ENCODE data around the gene ASPM.

Gene ASPM, protein sequence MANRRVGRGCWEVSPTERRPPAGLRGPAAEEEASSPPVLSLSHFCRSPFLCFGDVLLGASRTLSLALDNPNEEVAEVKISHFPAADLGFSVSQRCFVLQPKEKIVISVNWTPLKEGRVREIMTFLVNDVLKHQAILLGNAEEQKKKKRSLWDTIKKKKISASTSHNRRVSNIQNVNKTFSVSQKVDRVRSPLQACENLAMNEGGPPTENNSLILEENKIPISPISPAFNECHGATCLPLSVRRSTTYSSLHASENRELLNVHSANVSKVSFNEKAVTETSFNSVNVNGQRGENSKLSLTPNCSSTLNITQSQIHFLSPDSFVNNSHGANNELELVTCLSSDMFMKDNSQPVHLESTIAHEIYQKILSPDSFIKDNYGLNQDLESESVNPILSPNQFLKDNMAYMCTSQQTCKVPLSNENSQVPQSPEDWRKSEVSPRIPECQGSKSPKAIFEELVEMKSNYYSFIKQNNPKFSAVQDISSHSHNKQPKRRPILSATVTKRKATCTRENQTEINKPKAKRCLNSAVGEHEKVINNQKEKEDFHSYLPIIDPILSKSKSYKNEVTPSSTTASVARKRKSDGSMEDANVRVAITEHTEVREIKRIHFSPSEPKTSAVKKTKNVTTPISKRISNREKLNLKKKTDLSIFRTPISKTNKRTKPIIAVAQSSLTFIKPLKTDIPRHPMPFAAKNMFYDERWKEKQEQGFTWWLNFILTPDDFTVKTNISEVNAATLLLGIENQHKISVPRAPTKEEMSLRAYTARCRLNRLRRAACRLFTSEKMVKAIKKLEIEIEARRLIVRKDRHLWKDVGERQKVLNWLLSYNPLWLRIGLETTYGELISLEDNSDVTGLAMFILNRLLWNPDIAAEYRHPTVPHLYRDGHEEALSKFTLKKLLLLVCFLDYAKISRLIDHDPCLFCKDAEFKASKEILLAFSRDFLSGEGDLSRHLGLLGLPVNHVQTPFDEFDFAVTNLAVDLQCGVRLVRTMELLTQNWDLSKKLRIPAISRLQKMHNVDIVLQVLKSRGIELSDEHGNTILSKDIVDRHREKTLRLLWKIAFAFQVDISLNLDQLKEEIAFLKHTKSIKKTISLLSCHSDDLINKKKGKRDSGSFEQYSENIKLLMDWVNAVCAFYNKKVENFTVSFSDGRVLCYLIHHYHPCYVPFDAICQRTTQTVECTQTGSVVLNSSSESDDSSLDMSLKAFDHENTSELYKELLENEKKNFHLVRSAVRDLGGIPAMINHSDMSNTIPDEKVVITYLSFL (N-terminal part only)

DNA sequence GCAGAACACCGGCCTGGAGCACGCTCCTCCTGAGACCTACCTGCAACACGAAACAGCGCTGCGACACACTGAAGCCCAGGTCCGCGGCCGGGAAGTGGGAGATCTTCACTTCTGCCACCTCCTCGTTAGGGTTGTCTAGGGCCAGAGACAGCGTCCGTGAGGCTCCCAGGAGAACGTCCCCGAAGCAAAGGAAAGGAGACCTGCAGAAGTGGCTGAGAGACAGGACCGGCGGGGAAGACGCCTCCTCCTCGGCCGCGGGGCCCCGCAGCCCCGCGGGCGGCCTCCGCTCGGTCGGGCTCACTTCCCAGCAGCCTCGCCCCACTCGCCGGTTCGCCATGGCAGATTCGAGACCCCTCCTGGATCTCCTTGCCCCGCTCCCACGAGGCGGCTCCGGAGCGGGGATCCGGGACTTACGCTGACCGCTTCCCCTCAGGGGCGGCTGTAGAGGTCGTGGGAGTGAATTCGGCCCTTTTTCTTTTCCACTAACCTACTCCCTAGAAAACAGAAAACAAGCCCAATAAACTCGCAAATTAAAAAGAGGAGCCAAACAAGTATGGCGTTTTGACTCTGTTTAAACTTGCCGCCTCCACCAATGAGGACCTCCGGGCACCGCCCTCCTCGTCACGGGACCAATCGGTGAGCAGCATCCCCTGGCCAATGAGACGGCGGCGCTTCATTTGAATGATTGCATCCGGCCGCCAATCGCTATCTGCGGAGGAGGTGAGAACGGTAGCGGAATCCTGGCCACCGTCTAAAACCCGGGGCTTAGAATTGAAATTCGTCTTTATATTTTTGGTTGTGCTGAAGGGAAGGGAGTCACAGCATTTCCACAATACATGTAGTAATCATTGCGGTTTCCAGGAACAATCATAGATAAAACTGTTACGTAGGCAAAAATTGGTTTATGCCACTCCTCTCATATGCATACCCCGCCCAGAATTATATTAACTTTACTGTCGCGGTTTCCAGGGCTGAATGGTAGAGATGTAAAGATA is at the start of gene ASPM:
ASPM (minus strand) TSS at position 569 of the 995 bp plus-strand sequence; CDS start at position 337, 232 bp downstream.
- peak; percentile 77 to 93 for DNase-seq (ENCODE audit: low read depth in 1 of 2, low spot score in 1 of 2)

DNA sequence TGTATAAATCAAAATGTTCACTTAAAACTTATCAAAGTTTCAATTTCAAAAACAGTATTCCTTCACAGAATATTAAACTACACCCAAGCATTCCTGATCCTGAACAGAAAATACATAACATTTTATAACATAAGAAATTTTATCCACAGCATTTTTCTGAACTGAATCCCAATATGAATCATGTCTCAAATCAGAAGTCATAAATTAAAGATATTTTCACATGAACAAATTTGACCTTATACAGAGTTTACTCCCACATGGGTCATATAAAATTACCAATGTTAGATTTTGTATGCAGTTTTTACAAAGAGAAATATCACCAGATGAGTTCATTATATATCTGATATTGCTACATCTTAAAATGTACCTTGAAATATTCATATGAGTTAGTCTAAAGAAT is 48.6 kb upstream of the ASPM start:
- no peak for DNase-seq (ENCODE audit: low read depth in 1 of 2, low spot score in 1 of 2)

DNA sequence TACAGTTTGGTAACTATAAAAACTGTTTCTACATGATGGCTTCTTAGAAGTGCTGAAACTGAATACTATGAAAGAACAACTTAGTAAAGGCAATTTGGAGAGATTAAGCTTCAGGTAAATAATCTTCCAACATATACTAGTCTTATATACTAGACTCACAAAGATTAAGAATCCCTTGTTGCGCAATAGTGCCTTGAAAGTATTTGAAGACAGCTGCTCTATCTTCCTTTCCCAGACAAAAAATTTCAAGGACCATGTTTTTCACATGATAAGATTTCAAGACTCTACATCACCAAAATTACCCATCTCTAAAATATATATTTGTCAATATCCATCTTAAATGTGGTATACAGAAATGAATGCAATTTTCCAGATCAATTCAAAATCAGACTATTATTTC is 37.7 kb upstream of the ASPM start:
- DNase-seq (ENCODE audit: low read depth in 1 of 2, low spot score in 1 of 2), result no peak

DNA sequence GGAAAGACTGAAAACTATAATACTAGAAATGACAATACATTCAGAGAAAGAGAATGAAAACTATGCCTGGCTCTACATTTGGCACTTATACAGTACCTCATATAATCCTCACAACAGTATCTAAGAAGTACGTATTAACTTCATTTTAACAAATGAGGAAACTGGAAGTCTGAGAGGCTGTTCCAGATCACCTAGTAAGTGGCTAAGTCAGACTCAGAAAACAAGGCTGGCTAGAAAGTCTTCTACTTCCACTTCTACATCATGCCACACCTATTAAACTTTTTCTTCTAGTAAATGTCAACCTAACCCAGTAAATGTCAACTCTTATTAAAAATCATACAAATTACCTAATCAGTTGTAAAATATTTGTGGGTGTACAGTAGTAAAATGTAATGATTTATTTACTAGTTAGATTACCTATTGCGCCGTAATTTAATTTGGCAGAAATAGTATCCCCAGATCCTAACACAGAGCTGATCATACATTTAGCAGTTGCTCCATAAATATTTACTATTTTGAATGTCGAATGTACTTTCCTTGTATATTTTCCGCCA is 36.8 kb upstream of the ASPM start:
- no peak for DNase-seq (ENCODE audit: low read depth in 1 of 2, low spot score in 1 of 2)

DNA sequence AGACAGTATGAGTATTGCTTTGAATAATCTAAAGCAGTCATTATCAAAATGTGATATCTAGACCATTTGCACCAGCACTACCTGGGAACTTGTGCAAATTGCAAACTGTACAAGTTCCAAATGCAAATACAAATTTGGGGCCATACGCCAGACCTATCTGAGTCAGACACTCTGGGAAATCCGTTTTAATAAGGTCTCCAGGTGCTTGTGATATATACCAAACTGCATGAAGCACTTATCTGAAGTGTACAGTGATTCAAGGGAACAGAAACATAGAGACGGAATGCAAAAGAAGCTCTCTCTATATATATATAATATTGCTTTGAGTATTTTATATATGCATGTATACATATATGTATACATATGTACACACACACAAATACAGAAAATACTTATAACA is 36.2 kb upstream of the ASPM start:
- no peak for DNase-seq (ENCODE audit: low read depth in 1 of 2, low spot score in 1 of 2)

DNA sequence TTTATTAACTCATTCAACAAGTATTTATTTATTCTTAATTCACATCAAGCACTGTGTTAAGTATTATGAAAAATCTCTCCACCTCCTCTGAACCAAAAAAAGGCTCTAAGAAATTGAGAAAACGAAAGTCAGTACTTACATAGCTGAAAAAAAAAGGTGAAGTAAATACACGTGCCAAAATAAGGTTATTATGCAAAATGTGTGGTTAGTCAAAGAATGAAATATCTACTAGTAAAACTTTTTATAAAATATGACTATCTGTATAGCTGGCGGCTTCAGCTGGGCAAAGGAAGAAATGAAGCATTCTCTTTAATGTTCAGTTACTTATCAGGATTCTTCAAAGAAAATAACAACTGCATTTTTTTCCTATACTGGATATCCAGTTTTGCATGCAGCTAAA is 35.5 kb upstream of the ASPM start:
- no peak for DNase-seq (ENCODE audit: low read depth in 1 of 2, low spot score in 1 of 2)

DNA sequence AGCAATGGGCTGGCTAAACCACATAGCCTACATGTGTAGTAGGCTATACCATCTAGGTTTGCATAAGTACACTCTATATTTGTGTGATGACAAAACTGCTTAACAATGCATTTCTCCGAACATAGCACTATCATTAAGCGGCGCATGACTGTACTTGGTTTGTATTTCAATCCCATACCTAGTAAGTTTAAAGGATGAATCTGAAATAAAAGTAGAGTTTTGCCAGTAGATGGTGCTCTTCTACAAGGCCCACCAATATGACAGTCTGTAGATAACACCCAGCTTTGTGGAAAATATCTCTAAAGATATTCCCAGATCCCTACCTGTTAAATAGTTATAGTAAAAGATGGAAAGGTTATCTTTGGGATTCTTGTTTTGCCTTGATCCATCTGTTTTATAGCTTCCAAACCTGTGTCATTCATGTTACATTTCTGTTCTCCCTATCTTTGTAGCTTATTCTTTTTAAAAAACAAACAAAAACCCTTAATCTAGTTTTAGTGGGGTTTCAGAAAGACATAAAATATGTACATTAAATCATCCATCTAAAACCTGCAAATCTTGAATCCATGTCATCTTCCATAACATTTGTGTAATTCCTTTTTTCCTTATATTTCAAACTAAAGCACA is 33.9 kb upstream of the ASPM start:
- no peak for DNase-seq (ENCODE audit: low read depth in 1 of 2, low spot score in 1 of 2)

DNA sequence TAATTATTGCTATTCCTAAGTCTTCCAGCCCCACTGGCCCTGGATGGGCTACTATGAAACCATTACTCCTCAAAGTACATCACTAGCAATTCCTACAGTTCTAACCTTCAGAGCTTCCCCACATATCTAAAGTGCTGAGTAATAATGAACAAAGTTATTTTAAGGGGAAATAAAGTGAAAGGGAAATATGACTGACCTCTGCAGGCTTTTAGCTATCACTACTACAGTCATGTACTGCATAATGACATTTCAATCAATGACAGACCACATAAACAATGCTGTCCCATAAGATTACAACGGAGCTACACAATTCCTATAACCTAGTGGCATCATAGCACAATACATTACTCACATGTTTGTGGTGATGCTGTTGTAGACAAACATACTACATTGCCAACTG is 32.5 kb upstream of the ASPM start:
- DNase-seq (ENCODE audit: low read depth in 1 of 2, low spot score in 1 of 2), result no peak

DNA sequence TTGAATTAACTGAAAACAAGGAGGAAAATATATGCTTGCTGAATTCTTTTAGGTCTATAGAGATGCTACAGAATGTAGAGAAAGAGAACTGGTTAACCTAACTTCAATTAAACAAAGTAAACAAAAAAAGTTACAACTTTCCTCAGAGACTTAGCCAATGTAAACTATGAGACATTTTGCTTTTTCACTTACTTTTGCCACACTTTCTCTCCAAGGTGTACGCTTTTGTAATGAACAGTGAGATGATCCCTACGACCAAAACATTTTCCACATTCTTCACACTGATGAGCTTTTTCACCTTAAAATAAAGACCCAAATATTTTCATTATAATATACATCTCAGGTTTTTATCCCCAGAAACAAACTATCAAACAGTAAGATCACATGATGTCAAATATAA is 28.3 kb upstream of the ASPM start:
- DNase-seq (ENCODE audit: low read depth in 1 of 2, low spot score in 1 of 2), result no peak

DNA sequence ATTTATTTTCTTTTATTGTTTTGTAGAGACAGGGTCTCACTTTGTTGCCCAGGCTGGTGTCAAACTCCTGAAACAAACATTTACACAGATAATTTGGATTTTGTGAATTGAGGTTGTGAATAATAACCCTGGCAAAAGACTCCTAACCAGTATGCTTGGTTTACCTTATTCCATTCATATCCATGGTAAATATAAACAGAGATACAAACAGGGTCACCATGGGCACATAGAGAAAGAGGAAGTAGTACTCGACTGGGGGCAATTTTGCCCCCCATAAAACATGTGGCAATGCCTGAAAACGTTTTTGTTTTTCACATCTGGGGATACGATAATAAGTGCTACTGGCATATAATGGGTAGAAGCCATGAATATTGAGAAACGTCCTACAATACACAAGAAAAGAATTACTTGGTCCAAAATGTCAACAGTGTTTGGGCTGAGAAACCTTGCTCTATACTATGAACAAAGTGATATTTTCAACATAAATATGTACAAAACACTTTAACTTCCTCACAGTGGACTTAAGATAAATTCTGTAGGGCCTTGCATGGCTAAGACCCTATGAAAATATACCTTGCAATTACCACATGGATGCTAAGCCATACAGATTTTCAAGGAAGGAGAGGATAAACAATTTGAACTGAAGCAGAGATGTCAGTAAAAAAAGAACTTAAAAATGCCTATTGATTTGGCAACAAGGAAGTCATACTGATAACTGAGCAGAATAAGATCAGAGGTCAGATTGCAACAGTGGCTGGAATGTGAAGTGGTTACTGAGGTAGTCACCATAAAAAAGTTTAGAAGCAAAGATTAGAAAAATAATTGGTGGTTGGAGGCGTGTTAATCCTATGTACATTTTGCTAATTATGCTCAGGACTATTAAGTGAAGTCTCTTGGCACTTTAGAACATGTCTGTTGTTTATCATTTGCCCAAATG is 27.4 kb upstream of the ASPM start:
- DNase-seq (ENCODE audit: low read depth in 1 of 2, low spot score in 1 of 2), result no peak

DNA sequence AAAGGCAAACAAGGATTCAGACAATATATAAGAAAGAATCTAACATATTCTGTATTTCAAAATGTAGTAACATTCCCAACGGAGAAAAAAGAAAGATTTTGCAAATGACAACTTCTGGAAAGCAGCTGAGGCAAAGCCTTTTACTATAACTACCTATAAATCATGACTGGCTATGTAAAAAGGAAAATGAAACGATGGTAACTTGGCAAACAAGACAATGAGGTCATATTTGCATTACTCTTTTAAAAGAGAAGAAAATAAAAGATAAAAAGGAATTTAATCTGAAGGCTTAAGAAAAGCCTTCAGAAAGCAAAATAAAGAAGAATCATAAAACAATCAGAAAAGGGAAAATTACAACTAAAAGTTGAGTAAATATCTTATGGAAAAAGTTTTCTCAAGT is 25.1 kb upstream of the ASPM start:
- no peak for DNase-seq (ENCODE audit: low read depth in 1 of 2, low spot score in 1 of 2)

DNA sequence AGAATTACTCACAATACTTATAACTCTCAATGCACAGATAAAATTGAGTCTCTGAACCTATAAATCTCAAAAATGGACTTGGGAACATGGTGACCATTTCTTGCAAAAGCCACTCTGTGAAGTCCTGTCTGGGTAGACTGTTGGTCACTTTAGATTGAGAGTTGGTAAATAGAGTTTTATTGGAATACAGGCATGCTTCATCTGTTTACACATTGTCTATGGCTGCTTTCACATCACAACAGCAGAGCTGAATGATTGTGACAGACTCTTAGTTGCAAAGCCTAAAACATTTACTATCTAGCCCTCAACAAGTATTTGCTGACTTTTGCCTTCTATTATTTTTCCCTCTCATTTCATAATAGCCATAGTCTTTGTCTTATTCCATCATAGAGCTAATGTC is 24.1 kb upstream of the ASPM start:
- DNase-seq (ENCODE audit: low read depth in 1 of 2, low spot score in 1 of 2), result no peak

DNA sequence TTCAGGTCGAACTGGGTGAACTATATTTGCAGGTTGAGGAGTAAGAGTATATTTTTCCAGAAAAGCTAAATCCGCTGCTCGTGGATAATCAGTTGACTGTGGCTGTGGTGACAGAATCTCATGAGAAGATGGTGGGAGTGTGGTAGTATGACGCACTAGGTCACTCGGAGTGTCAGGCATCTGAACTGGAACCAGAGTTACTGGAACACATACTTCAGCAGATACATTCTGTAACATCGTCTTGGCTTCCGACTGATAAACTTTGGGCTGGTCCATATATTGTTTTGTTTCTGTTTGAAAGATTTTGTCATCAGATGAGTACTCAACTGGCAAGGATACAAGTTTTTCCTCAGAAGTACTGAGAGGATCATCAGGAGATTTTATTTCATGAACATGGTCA is 13.0 kb upstream of the ASPM start:
- no peak for DNase-seq (ENCODE audit: low read depth in 1 of 2, low spot score in 1 of 2)

DNA sequence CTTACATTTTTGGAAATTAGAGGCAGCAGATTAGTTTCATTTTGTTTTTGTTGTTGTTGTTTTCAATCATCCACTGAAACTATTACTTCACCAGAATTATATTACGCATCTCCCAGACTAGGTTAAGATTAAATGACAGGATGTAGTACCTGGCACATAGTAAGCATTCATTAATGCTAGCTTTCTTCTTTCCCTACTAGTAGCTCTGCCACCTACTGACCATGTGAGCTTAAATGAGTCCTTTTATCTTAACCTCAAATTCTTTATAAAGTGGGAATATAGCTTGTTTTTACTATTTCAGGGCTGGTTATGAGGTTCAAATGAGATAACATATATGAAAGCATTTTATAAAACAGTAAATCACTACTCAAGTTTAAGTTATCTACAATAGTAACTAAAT is 10.2 kb upstream of the ASPM start:
- DNase-seq (ENCODE audit: low read depth in 1 of 2, low spot score in 1 of 2), result no peak

DNA sequence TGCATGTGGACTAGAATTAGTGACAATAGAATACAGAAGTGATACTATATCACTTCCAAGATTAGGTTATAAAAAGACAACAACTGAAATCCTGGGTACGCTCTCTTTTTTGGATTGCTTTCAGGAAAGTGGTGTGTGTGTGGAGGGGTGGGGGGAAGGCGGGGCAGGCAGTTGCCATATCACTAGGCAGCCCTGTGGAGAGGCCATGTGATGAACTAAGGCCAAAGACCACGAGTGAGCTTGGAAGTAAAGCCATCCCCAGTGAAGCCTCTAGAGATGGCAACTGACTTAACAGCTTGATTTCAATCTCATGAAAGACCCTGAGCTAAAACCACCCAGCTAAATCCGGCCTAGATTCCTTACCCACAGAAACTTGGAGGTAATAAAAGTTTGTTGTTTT is 6.2 kb upstream of the ASPM start:
- no peak for DNase-seq (ENCODE audit: low read depth in 1 of 2, low spot score in 1 of 2)

DNA sequence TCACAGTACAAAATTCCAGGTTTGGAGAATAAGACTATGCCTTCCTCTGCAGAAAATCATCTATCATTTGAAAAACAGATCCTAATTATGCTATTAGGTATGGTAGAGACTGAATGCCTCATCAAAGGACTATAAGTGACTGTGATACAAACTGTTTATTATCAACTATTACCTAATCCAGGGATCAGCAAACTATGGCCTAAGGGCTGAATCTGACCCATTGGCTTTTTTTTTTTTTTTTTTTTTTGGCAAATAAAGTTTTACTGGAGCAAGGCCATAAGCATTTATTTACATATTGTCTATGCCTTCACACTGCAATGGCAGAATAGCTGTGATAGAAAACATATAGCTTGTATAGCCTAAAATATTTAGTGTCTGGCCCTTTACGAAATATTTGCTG is 4.7 kb upstream of the ASPM start:
- DNase-seq (ENCODE audit: low read depth in 1 of 2, low spot score in 1 of 2), result no peak

DNA sequence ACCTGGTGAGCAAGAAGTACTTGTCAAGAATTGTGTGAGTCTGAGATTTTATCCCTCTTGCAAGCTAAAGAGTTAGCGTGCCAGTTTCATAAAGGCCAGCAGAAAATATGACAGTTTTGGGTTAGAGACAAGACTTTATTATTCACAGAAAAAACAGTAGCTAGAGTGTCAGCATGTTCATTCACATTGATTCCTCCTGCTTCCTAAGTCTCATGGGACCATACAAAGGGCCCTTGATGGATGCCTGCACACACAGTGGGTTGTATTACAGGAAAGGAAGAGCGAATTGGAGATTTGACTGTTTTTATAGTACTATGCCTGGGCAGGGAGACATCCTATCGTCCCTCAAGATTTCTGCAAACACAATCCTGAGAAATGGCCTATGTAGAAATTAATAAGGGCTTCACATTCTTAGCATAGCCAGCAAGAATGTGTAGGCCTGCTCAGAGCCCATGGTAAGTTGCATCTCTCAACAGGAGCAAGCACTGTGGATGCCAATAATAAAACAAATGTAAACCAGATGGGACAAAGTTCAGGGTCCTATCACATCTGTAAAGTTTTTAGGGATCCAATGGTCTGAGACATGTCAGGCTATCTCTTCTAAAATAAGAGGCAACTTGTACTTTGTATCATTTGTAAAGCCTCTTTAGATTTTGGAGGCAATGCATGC is 4.0 kb upstream of the ASPM start:
- no peak for DNase-seq (ENCODE audit: low read depth in 1 of 2, low spot score in 1 of 2)

DNA sequence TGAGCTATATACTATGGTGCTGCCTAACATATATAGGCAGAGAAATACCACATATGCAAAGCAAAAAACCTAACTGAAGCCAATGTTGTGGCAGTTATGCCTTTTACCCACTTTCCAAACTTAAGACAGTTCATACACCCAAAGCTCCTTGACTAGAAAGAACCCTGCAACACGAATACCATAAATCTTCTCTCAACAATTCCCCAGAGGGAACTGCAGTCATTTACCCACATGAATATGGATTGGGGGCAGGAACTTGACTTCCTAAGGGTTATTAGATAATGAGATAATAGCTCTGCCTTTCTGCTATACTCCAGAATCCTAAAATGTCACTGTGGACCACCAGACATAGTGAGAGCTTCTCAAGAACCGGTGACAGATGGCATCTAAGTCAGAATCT is 2.9 kb upstream of the ASPM start:
- DNase-seq (ENCODE audit: low read depth in 1 of 2, low spot score in 1 of 2), result no peak
